Progenitor cell of endocrine pancreas (in vitro differentiated cells): ENCODE results near the gene ELOB. TPM values are rescaled to one million over a fixed set of nuclear protein-coding genes. Genes with fewer than 3 reads are reported as not detected.

ENCODE experiments used
- DNase-seq: peaks from one replicate; pipeline ENCODE4 v3.0.0; 2021; ENCODE audit warnings: low spot score; ENCODE audit not compliant: unreplicated experiment
- H3K27ac Mint-ChIP-seq: 2 replicates; pipeline ENCODE4 v1.8.0; 2021; ENCODE audit warnings: mild to moderate bottlenecking, moderate library complexity, mixed read lengths
- H3K27me3 Mint-ChIP-seq: 2 replicates; pipeline ENCODE4 v1.8.0; 2021; ENCODE audit warnings: mixed read lengths
- H3K36me3 Mint-ChIP-seq: 2 replicates; pipeline ENCODE4 v1.8.0; 2022; ENCODE audit warnings: mixed read lengths; ENCODE audit not compliant: insufficient read depth
- H3K4me1 Mint-ChIP-seq: 2 replicates; pipeline ENCODE4 v1.8.0; 2021; ENCODE audit warnings: low read depth, mixed read lengths
- H3K4me3 Mint-ChIP-seq: 2 replicates; pipeline ENCODE4 v1.8.0; 2021; ENCODE audit warnings: low read depth, mild to moderate bottlenecking, moderate library complexity, mixed read lengths
- H3K9me3 Mint-ChIP-seq: 2 replicates; pipeline ENCODE4 v1.8.0; 2021; ENCODE audit warnings: low read depth, mixed read lengths
- total RNA-seq: library from RNA; stranded (reverse); gene quantifications from 2 replicates; pipeline ENCODE4 v1.2.1, GENCODE V29; 2021
- TF ChIP-seq, protein P1 (sequence below): fragments of 200-600 bp; sonication (generic); IDR thresholded peaks from one replicate; pipeline ENCODE4 v1.5.0; 2021; ENCODE audit warnings: antibody characterized with exemption, mild to moderate bottlenecking; ENCODE audit not compliant: unreplicated experiment

Gene ELOB
- total RNA-seq, 1 donor from 2014 or later = 201 TPM

- Mint-ChIP-seq H3K4me1 (peaks cover 12% of the 10 kb centered on the region), H3K27ac (no peak overlapping the region), H3K4me3 (no peak overlapping the region), H3K9me3 (no peaks in the 10 kb centered on the region), H3K27me3 (peaks cover 3% of the 10 kb centered on the region), H3K36me3 (no peaks in the 10 kb centered on the region)
- TF ChIP-seq, protein P1, sequence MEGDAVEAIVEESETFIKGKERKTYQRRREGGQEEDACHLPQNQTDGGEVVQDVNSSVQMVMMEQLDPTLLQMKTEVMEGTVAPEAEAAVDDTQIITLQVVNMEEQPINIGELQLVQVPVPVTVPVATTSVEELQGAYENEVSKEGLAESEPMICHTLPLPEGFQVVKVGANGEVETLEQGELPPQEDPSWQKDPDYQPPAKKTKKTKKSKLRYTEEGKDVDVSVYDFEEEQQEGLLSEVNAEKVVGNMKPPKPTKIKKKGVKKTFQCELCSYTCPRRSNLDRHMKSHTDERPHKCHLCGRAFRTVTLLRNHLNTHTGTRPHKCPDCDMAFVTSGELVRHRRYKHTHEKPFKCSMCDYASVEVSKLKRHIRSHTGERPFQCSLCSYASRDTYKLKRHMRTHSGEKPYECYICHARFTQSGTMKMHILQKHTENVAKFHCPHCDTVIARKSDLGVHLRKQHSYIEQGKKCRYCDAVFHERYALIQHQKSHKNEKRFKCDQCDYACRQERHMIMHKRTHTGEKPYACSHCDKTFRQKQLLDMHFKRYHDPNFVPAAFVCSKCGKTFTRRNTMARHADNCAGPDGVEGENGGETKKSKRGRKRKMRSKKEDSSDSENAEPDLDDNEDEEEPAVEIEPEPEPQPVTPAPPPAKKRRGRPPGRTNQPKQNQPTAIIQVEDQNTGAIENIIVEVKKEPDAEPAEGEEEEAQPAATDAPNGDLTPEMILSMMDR = no peak
- DNase-seq = no peak
These were observed 8.3 kb upstream of the ELOB start for GRCh38 chr16:2785101-2785991.

DNA sequence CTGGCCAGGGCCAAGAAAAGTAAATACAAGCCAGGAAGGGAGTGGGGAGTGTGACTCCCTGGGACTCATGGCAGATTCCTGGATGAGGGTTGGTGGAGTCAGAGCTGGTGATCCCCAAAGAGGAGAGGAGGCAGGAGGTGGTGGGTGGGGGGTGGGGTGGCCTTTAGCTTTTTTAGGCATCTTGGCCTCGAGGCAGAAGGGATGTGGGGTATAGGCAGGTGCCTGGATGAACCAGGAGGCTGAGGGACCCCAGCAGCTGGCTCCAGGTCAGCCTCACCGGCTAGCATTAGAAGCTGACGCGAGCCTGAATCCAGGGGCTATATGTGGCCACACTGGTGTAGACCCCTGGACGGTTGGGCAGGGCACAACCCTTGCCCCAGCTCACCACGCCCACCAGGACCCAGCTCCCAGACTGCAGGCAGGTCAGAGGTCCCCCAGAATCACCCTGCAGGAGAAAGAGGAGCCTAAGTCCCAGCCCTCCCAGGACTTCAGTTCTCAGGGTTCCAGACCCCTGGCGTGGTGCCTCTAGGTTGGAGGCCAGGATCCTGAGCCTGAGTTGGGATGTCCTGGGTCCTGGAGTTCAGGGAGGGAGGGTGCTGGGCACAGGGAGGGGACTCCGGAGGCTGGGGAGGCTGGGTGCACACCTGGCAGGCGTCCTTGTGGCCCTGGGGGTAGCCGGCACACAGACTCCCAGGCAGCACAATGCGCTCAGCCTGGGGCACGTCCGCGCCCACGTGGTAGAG lies 7.4 kb upstream of the ELOB start:
- H3K36me3 Mint-ChIP-seq = no peaks in the 10 kb centered on the region
- no peaks in the 10 kb centered on the region for H3K9me3 Mint-ChIP-seq
- H3K4me3 Mint-ChIP-seq = no peak overlapping the region
- H3K27ac Mint-ChIP-seq = no peak overlapping the region
- TF ChIP-seq, protein P1 = no peak
- H3K27me3 Mint-ChIP-seq = peaks cover 3% of the 10 kb centered on the region
- no peak for DNase-seq
- H3K4me1 Mint-ChIP-seq = peaks cover 8% of the 10 kb centered on the region

DNA sequence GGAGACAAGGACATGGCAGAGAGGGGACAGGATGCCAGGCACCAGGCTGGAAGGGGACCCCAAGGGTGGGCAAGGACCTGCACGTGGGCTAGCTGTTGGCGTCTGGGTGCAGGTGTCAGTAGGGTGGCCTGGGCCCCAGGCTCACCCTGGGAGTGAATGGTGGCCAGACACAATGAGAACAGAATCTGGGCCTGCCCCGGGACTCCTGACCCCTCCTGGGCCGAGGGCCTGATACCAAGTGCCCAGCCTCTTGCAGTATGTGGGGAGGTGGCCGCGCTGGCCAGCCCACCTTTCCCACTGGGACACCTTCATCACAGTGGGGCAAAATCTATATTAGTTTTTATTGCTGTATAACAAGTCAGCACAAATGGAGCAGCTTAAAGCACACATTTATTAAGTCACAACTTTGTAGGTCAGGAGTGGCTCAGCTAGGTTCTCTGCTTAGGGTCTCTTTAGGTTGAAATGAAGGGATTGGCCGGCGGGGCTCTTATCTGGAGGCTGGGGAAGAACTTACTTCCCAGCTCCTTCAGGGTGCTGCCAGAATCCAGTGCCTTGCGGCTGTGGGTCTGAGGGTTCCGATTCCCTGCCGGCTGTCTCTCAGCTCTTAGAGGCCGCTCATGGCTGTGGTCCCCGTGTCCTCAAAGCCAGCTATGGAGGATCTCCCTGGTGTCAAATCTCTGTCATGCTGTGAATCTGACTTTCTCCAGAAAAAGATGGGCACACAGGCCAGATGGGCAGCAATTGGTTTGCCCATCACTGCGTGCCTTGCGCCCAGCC lies 6.7 kb upstream of the ELOB start:
- H3K9me3 Mint-ChIP-seq = no peaks in the 10 kb centered on the region
- no peak for DNase-seq
- H3K4me1 Mint-ChIP-seq = peaks cover 8% of the 10 kb centered on the region
- no peak overlapping the region for H3K4me3 Mint-ChIP-seq
- TF ChIP-seq, protein P1 = no peak
- no peak overlapping the region for H3K27ac Mint-ChIP-seq
- peaks cover 3% of the 10 kb centered on the region for H3K27me3 Mint-ChIP-seq
- H3K36me3 Mint-ChIP-seq = no peaks in the 10 kb centered on the region

GRCh38 chr16:2782583-2783351 lies 5.7 kb upstream of the ELOB start:
- Mint-ChIP-seq H3K4me3 (no peak overlapping the region), H3K4me1 (peaks cover 17% of the 10 kb centered on the region), H3K27ac (no peak overlapping the region), H3K36me3 (no peaks in the 10 kb centered on the region), H3K27me3 (peaks cover 3% of the 10 kb centered on the region), H3K9me3 (no peaks in the 10 kb centered on the region)
- DNase-seq = no peak
- TF ChIP-seq, protein P1 = peak; percentile 28
